Fibroblast of mammary gland (primary cell): ENCODE measurements around the gene PPP2R5C.

Experiments
- DNase-seq: peaks from one replicate; pipeline ENCODE4 v3.0.0-alpha.2; 2010; ENCODE audit warnings: low read depth
- H3K4me3 ChIP-seq: 2 replicates; pipeline ENCODE4 v1.5.1; 2011; ENCODE audit warnings: low read depth, mild to moderate bottlenecking, low read length, moderate library complexity; ENCODE audit not compliant: control insufficient read depth
- TF ChIP-seq, protein P1 (sequence below): conservative IDR thresholded peaks from 2 replicates; pipeline ENCODE4 v1.5.1; 2011; ENCODE audit warnings: low read depth, low read length, inconsistent platforms; ENCODE audit not compliant: control insufficient read depth, insufficient read depth

Gene PPP2R5C

DNA sequence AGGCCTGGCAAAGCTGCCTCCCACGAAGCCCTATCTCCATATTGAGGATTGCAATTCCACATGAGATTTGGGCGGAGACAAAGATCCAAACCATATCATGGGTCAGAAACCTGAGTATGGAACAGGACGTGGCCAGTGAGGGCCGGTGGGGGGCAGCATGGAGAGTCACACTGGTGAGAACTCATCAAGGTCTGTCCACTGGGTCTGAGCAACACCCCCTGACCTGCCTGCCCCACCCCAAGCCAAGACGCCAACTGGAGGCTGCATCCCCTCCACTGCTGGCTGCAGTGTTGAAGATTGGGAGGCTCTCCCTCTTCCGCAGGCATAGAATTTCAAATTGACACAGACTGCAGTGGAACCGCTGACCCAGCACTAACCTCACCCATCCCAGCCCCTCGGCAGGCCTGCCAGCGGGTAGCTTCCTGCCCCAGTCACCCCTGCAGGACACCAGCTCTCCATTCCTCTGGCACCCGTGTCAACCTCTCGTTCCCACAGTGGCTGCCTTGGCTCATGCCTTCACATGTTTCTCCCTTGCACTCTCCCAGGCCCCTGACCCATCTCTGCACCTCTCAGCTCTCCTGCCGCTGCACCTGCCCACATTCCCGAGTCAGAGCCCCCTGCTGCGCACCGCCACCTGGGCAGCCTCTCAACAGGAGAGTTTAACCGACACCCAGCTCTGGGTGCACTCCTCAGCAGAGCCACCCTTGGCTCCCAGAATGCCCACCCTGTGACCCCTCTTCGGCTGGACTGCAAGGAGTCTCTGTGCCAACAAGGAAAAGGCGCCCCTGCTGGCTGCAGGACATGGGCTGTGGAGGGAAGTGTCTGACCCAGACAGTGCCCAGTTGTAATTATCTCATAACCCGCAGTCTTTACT lies 45.2 kb upstream of the PPP2R5C start:
- DNase-seq = no peak
- H3K4me3 ChIP-seq = no peak overlapping the region
- TF ChIP-seq, protein P1, sequence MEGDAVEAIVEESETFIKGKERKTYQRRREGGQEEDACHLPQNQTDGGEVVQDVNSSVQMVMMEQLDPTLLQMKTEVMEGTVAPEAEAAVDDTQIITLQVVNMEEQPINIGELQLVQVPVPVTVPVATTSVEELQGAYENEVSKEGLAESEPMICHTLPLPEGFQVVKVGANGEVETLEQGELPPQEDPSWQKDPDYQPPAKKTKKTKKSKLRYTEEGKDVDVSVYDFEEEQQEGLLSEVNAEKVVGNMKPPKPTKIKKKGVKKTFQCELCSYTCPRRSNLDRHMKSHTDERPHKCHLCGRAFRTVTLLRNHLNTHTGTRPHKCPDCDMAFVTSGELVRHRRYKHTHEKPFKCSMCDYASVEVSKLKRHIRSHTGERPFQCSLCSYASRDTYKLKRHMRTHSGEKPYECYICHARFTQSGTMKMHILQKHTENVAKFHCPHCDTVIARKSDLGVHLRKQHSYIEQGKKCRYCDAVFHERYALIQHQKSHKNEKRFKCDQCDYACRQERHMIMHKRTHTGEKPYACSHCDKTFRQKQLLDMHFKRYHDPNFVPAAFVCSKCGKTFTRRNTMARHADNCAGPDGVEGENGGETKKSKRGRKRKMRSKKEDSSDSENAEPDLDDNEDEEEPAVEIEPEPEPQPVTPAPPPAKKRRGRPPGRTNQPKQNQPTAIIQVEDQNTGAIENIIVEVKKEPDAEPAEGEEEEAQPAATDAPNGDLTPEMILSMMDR = no peak

DNA sequence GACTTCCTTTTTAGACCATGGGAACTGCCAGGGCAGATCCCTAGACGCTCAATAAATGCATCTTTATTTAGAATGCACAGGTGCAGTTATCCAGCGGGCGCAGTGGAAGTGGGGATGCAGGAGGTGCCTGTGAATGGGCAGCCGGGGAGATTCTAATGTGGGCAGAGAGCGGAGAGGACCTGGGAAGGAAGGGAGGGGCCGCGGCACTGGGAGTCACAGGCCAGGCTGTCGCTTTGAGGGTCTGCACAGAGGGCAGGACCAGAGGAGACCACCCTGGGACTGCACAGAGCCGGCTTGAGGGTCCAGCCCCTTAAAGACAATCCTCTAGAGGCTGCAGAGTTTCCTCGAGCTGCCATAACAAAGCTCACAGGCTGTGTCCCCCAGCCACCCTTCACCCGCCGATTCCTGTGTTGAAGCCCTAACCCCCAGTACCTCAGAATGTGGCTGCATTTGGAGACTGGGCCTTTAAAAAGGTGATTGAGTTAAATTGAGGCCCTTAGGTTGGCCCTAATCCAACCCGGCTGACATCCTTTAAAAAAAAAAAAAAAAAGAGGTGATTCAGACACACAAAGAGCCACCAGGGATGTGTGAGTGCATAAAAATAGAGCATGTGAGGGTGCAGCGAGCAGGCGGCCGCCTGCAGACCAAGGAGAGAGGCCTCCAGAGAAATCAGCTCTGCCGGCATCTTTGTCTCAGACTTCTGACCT lies 44.4 kb upstream of the PPP2R5C start:
- TF ChIP-seq, protein P1 = no peak
- no peak overlapping the region for H3K4me3 ChIP-seq
- DNase-seq = no peak

DNA sequence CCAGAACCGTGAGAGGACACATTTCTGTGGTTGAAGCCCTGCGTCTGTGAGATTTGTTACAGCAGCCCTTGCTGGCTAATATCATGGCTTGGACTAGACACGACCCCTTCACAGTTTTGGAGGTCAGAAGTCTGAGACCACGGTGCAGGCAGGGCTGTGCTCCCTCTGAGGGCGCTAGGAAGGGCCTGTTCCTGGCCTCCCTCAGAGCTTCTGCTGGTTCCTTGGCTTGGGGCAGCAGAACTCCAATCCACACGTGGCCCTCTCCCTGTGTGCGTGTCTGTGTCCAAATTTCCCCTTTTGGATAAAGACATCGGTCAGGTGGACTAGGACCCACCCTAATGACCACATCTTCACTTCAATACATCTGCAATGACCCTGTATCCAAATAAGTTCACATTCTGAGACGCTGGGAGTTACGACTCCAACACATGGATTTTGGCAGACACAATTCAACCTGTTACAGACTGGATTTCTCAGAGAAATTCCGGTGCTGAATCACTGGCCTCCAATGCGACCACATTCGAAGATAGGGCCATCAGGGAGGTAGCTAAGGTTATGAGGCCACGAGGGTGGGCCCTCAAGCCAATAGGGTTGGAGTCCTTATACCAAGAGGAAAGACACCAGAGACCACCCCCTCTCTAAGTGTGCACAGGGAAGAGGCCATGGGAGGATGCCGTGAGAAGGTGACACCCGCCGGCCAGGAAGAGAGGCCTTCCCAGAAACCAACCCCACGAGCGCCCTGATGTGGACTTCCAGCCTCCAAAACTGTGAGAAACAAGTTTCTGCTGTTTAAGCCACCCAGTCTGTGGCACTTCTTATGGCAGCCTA lies 43.6 kb upstream of the PPP2R5C start:
- no peak for DNase-seq
- TF ChIP-seq, protein P1 = no peak

DNA sequence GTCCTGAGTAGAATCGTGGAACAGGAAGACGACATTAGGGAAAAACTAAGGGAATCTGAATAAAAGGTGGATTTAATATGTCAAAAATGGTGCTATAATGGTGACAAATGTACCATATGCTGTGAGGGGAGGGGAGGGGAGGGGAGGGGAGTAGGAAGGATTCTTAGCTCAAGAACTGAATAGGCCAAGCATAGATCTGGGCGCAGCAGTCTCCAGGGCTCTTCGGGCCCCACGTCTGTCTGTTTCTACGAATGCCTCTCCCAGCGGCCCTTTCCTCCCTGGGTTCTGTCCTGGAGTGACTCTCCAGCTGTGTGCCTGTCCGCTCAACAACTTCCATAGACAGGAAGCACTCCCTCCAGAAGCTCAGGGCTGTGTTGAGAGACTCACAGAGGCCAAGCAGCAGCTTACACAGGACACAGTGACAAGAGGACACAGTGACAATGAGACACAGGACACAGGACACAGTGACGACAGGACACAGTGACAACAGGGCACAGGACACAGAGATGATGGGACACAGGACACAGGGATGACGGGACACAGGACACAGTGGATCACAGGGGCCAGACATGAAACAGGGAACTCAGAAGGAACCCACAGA lies 42.4 kb upstream of the PPP2R5C start:
- no peak for DNase-seq
- TF ChIP-seq, protein P1 = no peak
- H3K4me3 ChIP-seq = no peak overlapping the region

More for the DNA sequence above, 43.6 kb upstream of the PPP2R5C start:
- H3K4me3 ChIP-seq = no peak overlapping the region

DNA sequence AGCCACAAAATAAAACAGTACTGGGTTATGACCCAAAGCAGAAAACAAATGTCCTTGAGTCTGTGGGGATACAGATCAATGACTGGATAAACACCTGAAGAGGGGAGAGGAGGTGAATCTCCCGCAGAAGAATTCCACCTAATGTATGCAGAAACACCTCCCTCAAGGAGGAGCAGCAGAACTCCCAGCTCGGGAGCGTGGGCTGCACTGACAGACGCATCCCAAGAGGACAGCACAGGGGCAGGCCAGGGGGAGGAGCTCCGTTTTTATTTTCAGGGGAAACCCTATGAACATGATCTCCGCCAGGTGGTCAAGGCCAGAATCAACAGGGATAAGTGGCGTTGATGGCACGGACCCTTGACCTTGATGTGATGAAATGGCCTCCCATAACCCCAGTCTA lies 41.8 kb upstream of the PPP2R5C start:
- H3K4me3 ChIP-seq = no peak overlapping the region
- TF ChIP-seq, protein P1 = no peak
- no peak for DNase-seq

DNA sequence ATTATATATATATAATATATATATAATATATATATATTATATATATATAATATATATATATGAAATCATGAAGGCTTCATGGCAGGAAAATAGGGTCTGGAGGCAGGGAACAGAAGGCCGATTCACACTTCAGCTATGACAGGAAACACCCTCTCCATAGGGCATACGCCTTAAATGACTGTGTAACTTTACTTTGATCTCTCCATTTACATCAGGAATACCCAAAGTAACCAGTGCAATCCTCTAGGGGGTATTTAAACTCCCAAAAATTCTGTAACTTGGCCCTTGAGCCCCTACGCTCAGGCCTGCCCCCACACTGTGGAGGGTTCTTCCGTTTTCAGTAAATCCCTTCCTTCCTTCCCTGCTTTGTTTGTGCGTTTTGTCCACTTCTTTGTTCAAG lies 40.4 kb upstream of the PPP2R5C start:
- no peak for DNase-seq
- H3K4me3 ChIP-seq = no peak overlapping the region
- TF ChIP-seq, protein P1 = no peak
